GM19025 (cell line): ENCODE results near the gene FANCL.
"Not testable (repeated sequence)": the region's sequence is repeated elsewhere in the genome, so short reads cannot be mapped to it uniquely, and the experiment has no call there.

Experiments
- ATAC-seq: cut with Tn5 transposase; IDR thresholded peaks from one replicate; pipeline ENCODE4 v1.9.1; 2021; ENCODE audit warnings: mild to moderate bottlenecking, low read depth, moderate library complexity; ENCODE audit not compliant: unreplicated experiment

Gene FANCL

DNA sequence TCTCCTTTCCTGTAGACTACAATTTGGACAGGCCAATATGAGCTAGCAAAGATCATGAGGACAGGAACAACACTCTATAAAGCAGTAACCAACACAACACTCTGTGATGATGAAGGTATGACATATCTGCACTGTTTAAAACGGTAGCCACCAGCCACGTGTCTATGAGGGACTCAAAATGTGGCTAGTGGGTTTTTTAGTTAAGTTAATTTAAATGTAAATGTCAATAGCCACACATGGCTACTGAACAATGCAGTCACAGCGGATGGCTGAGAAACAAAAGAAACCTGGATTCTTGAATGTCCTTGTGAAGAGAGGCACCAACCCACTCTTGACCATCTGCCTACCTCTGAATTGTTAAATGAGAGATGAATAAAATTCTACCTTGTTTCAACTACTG is 33.9 kb downstream of the FANCL start:
- no peak for ATAC-seq

DNA sequence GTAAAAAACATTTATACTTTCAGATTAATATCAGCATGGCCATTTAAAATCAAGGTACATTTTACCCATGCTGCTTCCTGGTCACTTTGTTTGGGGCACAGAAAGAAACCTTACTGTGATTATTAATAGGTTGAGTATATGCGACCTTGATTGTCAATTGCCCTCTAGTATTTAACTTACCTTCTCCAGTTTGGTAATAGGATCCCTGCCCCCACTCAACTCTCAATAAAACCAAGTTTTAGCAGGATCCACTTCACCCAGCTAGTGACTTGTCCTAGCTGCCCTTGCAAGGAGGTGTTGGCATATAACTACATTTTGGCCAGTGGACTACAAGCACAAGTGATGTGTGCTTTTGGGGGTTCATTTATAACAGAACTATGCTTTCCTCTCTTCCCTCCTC is 34.3 kb downstream of the FANCL start:
- no peak for ATAC-seq

DNA sequence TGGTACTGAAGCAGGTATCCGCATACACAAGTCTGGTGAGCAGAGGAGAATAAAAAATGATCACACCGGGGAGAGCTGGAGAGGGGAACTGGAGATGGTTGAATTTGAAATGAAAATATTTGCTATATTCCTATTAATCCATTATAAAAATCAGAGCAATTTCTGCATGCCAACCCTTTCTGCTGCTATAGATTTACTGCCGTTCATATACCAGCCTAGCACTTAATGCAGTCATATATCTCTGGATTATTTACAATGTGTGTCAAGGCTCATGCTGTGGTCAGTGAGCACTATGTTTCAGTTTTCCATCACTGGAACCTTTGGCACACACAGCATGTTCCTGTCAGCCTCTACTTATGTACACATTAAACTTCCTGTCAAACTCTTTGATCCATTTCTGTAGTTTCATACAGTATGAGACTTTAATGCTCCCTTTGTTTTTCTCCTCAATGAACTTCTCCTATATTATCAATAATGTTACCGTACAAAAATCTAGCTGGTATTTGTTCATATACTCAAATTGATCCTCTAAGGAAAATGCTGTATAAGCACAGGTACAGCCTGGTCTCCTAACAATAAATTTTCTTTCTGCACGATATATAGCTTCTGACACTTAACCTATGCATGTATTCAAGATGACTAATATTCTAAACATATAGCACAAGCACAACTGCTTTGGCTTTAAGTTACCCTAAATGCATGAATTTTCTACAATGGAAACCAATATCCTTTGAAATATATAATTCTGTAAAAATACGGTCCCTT is 36.7 kb downstream of the FANCL start:
- no peak for ATAC-seq

DNA sequence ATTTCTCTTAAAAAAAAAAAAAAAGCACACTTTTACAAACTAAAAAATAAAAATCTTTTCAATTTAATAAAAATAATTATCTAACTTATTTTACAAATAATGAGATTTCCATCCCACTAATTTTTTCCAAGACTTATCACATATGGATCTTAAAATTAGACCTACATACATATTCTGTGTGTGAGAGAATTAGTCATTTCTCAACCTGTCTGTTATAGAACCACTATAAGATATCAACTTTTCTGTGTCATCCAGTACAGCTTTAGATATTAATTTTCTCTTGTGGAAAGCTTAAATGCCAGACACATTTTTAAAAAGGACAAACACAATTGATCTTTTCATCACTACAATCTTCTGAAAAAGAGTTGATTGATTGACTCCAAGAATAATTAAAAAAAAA is 38.1 kb downstream of the FANCL start:
- no peak for ATAC-seq

DNA sequence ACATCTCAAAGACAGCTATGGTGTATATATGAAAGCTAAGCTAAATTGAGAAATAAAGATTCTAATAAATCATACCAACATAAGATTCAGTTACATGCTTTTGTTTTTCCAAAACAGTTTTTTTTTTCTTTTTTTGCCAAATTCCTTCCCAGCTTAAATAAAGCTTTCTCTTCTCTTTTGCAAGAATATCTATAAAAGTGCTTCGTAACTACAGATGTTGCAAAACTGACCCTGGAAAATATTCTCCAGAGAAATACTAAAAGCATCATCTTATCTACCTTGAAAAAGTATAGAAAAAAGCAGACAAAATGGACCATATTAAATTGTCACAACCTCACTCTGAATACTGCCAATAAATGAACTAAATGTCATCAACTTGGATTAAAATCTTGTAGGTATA is 38.7 kb downstream of the FANCL start:
- no peak for ATAC-seq

DNA sequence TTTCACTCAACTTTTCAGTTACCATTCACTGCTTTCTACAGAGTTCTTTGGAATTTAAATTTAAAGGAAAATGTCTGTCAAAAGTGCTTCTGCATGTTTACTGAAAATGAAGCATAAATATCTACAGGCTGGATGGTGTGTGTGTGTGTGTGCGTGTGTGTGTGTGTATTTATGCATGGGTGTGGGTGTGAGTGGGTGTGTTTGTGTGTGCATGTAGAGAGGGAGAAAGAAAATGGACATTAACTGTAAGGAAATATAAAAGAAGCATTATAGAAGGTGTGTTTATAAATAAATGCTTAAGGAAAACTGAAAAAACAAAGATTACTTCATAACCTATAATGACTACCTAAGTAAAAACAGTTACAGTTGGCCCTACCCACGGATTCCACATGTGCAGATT is 43.2 kb downstream of the FANCL start:
- no peak for ATAC-seq

DNA sequence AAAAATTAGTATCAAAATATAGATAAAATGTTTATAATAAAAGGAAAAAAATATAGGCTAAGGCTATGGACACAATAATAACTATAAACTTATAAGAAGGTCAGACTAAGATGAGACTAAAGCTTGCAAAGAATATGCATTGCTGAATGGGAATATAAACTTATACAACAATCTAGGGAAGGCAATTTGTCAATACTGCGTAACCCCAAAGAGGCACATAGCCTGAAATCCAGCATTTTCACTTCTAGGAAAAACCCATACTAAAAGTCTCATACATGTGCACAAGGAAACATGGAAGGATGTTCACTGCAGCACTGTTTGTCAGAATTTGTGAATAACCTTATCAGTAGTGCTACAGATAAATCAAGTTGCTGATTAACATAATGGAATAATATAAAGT is 45.5 kb downstream of the FANCL start:
- no peak for ATAC-seq

DNA sequence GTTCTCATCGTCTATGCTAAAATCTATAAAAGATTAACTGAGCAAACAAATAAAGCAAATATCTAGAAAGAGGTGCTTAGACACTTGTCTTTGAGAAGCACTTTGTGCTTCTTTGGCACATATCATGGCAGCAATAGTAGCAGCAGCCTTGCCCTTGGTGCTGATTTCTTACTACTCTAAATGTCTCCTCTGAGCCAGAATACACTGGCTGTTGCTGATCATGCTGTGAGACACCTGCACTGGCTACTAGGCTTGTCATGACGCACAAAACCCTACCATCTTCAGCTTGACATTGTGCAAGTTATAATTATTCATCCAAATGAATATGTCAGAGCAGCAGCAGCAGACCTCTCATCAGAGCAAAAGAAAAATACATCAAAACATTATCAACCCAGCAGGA is 46.7 kb downstream of the FANCL start:
- no peak for ATAC-seq

DNA sequence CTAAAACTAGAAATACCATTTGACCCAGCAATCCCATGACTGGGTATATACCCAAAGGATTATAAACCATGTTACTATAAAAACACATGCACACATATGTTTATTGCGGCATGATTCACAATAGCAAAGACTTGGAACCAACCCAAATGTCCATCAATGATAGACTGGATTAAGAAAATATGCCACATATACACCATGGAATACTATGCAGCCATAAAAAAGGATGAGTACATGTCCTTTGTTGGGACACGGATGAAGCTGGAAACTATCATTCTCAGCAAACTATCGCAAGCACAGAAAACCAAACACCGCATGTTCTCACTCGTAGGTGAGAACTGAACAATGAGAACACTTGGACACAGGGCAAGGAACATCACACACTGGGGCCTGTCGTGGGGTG is 54.1 kb downstream of the FANCL start:
- ATAC-seq, result not testable (repeated sequence)

DNA sequence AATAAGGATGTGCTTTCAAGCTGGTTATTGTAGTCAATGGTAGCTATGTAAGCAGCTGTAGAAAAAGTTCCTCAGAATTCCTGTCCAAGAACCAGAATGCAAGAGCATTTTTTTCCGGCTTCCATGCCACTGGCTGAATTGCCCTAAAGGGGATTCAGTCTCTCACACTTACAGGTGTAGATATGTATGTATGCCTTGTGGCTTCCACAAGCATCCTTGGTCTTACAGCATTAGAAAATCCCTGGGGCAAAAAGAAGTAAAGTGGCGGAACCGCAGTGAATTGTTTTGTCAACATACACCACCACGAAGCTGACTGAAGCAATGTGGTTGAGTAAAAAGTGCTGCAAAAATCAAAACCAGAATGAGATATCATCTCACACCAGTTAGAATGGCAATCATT is 54.6 kb downstream of the FANCL start:
- ATAC-seq, result no peak

DNA sequence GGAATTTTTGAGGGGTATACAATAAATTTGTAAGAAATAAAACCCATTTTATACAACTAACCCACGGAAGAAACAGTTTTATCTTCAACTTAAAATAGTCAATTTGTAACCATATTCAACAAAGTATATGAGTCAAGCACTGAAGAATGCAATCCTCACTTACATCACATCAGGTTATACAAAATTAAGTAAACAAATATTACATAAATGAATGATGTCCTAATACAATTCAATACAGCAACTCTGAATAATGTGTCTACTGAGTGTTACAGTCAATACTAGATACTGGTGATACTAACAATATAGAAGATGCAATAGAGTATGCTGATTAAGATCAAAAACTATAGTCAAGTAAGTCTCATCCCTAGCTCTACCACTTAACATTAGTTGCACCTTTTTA is 58.6 kb downstream of the FANCL start:
- ATAC-seq, result no peak

DNA sequence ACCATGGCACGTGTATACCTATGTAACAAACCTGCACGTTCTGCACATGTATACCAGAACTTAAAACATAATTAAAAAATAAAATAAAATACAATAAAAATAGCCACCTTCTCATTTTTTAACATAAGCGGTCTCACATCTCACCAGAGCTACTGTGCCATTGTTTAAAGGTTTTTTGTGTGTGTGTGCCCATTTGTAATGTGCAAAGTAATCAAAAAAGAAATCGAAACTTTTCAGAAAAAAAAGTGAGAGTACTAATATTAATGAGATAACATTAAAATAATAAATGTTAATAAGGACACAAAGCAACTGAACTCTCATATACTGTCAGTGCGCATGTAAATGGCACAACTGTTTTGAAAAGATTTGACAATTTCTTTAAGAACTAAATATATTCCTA is 60.5 kb downstream of the FANCL start:
- no peak for ATAC-seq

DNA sequence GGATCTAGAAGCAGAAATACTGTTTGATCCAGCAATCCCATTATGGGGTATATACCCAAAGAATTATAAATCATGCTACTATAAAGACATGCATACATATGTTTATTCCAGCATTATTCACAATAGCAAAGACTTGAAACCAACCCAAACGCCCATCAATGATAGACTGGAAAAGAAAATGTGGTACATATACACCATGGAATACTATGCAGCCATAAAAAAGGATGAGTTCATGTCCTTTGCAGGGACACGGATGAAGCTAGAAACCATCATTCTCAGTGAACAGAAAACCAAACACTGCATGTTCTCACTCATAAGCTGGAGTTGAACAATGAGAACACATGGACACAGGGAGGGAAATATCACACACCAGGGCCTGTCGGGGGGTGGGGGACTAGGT is 61.0 kb downstream of the FANCL start:
- ATAC-seq, result not testable (repeated sequence)

DNA sequence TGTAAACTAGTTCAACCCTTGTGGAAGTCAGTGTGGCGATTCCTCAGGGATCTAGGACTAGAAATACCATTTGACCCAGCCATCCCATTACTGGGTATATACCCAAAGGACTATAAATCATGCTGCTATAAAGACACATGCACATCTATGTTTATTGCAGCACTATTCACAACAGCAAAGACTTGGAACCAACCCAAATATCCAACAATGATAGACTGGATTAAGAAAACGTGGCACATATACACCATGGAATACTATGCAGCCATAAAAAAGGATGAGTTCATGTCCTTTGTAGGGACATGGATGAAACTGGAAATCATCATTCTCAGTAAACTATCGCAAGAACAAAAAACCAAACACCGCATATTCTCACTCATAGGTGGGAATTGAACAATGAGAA is 63.9 kb downstream of the FANCL start:
- ATAC-seq, result not testable (repeated sequence)

DNA sequence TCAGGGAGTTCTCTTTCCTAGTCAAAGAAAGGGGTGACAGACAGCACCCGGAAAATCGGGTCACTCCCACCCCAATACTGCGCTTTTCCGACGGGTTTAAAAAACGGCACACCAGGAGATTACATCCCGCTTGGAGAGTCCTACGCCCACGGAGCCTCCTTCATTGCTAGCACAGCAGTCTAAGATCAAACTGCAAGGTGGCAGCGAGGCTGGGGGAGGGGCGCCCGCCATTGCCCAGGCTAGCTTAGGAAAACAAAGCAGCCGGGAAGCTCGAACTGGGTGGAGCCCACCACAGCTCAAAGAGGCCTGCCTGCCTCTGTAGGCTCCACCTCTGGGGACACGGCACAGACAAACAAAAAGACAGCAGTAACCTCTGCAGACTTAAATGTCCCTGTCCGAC is 69.3 kb downstream of the FANCL start:
- ATAC-seq, result not testable (repeated sequence)

DNA sequence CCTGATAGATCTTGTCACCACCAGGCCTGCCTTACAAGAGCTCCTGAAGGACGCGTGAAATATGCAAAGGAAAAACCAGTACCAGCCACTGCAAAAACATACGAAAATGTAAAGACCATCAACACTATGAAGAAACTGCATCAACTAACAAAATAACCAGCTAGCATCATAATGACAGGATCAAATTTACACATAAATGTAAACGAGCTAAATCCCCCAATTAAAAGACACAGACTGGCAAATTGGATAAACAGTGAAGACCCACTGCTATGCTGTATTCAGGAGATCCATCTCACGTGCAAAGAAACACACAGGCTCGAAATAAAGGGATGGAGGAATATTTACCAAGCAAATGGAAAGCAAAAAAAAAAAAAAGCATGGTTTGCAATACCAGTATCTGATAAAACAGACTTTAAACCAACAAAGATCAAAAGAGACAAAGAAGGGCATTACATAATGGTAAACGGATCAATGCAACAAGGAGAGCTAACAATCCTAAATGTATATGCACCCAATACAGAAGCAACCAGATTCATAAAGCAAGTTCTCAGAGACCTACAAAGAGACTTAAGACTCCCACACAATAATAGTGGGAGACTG is 70.7 kb downstream of the FANCL start:
- ATAC-seq, result not testable (repeated sequence)

DNA sequence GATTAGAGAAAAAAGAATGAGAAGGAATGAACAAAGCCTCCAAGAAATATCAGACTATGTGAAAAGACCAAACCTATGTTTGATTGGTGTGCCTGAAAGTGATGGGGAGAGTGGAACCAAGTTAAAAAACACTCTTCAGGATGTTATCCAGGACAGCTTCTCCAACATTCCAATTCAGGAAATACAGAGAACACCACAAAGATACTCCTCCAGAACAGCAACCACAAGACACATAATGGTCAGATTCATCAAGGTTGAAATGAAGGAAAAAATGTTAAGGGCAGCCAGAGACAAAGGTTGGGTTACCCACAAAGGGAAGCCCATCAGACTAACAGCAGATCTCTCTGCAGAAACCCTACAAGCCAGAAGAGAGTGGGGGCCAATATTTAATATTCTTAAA is 71.3 kb downstream of the FANCL start:
- ATAC-seq, result not testable (repeated sequence)

DNA sequence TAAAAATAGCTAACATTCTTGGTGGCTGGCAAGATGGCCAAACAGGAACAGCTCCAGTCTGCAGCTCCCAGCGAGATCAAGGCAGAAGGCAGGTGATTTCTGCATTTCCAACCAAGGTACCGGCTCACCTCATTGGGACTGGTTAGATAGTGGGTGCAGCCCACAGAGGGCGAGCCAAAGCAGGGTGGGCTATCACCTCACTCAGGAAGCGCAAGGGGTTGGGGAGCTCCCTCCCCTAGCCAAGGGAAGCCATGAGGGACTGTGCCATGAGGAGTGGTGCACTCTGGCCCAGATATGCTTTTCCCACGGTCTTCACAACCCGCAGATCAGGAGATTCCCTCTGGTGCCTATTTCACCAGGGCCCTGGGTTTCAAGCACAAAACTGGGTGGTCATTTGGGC is 73.0 kb downstream of the FANCL start:
- ATAC-seq, result not testable (repeated sequence)

DNA sequence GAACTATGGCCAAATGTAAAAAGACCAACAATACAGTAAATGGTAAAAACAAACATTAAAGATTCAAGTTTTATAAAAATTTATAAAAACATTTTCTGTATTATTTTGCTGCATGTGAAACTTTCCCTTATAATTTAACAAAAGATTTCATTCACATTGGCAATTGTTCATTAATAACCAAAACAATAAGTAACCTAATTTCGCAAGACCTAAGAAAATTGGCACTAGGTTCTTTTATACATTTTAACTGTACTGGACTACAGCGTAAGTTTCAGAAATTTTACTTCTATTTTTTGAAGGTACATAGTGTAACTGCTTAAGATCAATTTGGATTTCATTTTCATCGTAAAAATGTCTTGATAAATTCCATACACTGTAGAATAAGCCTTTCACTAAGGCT is 77.2 kb downstream of the FANCL start:
- ATAC-seq, result no peak

DNA sequence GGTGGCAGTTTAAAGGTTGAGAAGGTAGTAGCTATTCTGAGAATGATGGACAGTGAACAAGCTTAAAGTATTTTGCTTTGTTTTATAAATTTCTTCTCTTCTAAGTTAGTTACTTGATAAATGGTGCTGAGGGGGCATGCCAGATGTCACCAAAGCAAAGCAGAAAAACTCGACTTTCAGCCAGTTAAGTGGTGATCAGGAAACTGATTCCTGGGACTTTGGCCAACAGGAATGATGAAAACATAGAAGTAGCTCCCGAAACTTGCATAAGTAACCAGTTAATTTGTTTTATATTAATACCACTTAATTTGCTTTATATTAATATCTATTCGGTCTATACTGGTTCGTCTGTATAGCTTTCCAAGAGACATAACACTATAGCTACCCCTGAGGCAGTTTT is 82.6 kb downstream of the FANCL start:
- ATAC-seq, result no peak

DNA sequence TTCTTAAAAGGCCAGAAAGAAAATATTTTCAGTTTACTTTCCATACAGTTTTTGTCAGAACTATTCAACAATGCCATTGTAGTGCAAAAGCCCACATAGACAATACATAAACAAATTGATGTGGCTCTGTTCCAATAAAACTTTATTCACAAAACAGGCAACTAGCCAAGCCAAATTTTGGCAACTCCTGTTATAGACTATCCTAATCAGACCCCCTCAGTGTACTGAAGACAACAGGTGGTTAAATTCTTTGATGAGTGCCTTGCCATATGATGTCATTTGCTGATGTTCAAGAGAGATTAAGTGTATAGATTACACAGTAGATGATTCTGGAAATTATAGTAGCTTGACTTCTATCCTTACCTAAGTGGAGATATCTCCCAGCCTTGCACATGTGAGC is 83.4 kb downstream of the FANCL start:
- ATAC-seq, result no peak

DNA sequence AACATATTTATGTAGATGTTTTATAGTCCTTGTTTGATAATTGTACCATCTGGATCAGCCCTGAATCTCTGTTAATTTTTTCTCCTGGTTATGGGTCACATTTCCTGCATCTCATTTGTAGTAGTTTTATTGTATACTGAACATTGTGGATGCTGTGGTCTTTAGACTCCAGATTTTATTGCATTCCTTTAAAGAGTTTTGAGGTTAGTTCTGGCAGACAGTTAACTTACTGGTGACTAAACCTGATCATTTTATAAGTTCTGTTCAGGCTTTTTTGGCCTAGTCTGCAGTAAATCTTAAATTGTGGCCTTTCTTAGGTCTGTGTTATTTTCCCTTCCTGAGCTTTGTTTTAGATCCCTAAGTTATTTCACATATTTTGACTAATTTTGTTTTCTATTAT is 84.3 kb downstream of the FANCL start:
- no peak for ATAC-seq
